ENCODE results near the gene PEX11B.
"Not testable (repeated sequence)": the region's sequence is repeated elsewhere in the genome, so short reads cannot be mapped to it uniquely, and the experiment has no call there.

The PEX11B gene

GRCh38 chr1:145952903-145953302 is 34.4 kb upstream of the PEX11B start:
- ATAC-seq, result no peak
- DNase-seq, result no peak

GRCh38 chr1:145951526-145951925 is 33.0 kb upstream of the PEX11B start:
- DNase-seq, result no peak
- ATAC-seq, result no peak

- no peak for ATAC-seq
These were observed 30.7 kb upstream of the PEX11B start for GRCh38 chr1:145949219-145949618.

GRCh38 chr1:145947551-145947950 is 29.0 kb upstream of the PEX11B start:
- no peak for ATAC-seq
- no peak for DNase-seq

More at GRCh38 chr1:145949219-145949618, 30.7 kb upstream of the PEX11B start:
- DNase-seq, result no peak

GRCh38 chr1:145946477-145946986 is 28.0 kb upstream of the PEX11B start:
- ATAC-seq (no peak), DNase-seq (no peak)

DNA sequence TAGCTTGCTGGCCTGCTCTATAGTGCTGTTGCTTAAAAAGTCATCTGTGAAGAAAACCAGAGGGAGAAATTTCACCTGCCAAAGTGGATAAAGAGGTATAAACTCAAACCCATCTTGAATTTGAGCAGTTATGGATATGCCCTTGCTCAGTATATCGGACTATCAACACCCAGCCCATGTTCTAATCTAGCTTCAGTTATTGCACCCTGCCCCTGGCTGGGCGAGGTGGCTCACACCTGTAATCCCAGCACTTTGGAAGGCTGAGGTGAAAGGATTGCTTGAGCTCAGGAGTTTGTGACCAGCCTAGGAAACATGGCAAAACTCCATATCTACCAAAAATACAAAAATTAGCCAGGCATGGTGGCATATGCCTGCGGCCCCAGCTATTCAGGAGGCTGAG is 26.0 kb upstream of the PEX11B start:
- DNase-seq, result no peak
- ATAC-seq, result no peak

DNA sequence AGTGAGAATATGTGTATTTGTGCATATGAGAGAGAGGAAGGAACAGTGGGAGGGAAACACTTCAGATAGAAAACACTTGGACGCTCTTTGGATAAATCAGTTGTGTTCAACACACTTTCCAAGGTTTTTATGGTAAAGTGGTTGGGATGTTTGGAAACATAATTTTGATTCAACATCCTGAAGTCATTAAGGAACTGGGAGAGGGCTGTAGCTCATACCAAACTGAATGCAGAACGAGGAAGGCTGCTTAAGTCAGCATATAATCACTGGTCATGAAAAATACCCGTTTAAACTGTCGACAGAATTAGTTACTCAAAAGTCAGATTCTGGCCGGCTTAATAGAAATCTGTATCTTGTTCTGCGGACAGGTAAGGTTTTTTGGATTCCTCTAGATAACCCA is 24.4 kb upstream of the PEX11B start:
- DNase-seq (no peak), ATAC-seq (no peak)

GRCh38 chr1:145942405-145942804 is 23.9 kb upstream of the PEX11B start:
- no peak for DNase-seq
- no peak for ATAC-seq

- DNase-seq (no peak), ATAC-seq (no peak)
These were observed 18.9 kb upstream of the PEX11B start for GRCh38 chr1:145937436-145937835.

- no peak for ATAC-seq
These were observed 17.7 kb upstream of the PEX11B start for GRCh38 chr1:145936247-145936646.

DNA sequence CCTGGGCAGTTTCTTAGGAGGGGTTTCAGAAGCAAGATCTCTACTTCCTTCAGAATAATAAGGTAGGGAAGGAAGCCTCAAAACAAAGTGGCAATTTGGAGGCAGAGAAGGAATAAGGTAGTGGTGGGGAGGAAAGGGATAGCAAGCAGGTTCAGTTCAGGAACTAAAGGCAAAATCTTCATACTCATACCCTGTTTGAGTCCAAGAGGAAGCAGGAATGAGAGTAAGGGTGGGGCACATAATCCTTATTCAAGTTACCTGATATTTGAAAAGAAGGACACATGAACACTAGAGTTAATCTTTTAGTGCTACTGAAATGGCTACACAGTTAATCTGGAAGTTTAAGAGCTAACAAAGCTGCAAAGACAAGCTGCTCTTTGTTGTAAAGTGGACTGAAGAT is 17.2 kb upstream of the PEX11B start:
- no peak for ATAC-seq
- DNase-seq, result no peak

More at GRCh38 chr1:145936247-145936646, 17.7 kb upstream of the PEX11B start:
- no peak for DNase-seq

DNA sequence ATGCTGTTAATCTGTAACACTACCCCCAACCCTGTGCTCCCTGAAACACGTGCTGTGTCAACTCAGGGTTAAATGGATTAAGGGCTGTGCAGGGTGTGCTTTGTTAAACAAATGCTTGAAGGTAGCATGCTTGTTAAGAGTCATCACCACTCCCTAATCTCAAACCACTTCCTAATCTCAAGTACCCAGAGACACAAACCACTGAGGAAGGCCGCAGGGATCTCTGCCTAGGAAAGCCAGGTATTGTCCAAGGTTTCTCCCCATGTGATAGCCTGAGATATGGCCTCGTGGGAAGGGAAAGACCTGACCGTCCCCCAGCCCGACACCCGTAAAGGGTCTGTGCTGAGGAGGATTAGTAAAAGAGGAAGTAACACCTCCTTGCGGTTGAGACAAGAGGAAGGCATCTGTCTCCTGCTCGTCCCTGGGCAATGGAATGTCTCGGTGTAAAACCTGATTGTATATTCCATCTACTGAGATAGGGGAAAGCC is 14.0 kb upstream of the PEX11B start:
- not testable (repeated sequence) for DNase-seq, ATAC-seq

DNA sequence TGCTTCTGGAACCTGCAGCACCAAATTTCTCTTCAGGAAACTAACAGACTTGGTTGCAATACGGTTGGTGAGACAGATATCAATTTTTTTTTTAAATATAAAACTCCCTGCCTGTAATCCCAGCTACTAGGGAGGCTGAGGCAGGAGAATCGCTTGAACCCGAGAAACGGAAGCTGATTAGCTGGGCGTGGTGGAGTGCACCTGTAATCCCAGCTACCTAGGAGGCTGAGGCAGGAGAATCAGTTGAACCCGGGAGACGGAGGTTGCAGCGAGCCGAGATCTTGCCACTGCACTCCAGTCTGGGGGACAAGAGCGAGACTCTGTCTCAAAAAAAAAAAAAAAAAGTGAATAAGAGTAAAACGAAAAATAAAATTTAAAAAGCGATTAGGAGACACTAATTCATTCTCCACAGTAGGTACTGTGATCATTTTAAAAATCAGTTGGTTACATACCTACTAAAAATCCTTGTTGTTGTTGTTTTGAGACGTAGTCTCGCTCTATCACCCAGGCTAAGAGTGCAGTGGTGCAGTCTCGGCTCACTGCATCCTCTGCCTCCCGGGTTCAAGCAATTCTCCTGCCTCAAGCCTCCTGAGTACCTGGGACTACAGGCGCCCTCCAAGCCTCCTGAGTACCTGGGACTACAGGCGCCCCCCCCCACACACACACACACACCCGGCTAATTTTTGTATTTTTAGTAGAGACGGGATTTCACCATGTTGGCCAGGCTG is 9.6 kb upstream of the PEX11B start:
- ATAC-seq, result no peak
- no peak for DNase-seq

GRCh38 chr1:145927063-145927886 is 8.8 kb upstream of the PEX11B start, which contains the start of gene RBM8A:
Gene RBM8A (minus strand): TSS chr1:145927484. CDS start chr1:145927426, 58 bp downstream.
- peak; percentile 89 for DNase-seq

DNA sequence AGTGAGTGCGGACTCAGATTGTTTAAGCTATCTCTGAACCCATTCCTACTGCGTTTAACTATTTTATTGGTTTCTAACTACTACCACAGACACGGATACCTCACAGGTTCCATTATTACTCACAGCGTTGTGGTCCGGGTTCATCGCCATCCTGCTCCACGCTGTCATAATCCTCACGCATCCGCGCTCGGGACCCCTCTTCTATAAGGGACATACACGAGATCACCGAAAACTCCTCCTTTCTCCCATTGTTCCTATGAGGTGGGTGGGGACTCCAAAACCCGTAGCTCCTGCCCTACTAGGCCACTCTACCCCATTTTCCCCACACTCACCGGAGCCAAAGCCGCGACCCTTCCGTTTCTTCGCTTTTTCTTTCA is 8.2 kb upstream of the PEX11B start:
- ATAC-seq, result peak; percentile 58
- DNase-seq, result peak; percentile 54

More at GRCh38 chr1:145927063-145927886, 8.8 kb upstream of the PEX11B start, which contains the start of gene RBM8A:
- ATAC-seq, result peak; percentile 97

DNA sequence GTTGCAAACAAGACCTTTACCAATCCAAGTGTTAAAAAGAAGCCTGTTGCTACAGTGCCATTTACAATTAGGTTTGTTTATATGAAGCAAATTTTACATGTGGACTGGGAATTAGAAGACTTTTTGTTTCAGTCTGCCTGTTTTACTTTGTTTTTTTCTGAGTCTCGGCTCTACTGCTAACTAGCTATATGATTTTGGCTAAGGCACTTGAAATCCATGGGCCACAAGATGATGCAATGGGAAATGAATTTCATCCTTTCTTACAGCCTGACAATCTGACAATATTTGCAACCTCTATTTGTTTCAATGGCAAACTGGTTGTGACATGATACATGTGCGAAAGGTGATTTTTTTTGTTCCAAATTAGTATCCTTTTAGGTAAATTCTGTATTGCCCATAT is 3.7 kb upstream of the PEX11B start:
- DNase-seq, result no peak
- ATAC-seq, result no peak

GRCh38 chr1:145920297-145920696 is 1.8 kb upstream of the PEX11B start:
- not testable (repeated sequence) for DNase-seq, ATAC-seq

GRCh38 chr1:145918992-145919939 is 749 bp upstream of the PEX11B start:
- DNase-seq (peak; percentile 49), ATAC-seq (peak; percentile 92)

GRCh38 chr1:145917595-145917994 is 922 bp downstream of the PEX11B start:
- no peak for ATAC-seq
- no peak for DNase-seq

GRCh38 chr1:145916745-145917144 is 1.8 kb downstream of the PEX11B start:
- DNase-seq (no peak), ATAC-seq (no peak)

DNA sequence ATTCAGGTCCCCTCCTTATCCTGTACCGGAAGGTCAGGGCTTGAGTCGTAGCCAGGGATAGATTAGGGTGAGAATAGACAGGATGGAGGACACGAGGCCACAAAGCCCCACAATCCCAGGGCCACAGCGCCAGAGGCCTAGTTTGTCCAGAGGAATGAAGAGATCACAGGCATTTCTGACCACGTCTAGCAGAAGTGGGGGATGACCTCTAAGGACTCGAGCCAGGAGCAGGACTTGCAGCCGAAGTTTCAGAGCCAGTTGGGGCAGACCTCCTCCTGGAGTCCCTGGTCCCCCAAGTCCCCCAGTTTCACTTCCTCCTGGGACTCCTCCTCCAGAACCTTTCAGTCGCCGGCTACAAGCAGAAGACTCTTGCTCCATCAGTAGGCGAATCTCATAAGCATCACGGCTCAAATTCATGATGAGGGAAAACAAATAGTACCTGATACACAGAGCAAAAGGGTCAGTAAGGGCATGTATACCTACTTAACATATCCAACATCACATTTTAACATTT is 6.3 kb downstream of the PEX11B start:
- ATAC-seq (no peak), DNase-seq (no peak)
